Mucosa of gallbladder (tissue), 1 donor: ENCODE results near the gene B3GALT6. TPM values are rescaled to one million over a fixed set of nuclear protein-coding genes. Genes with fewer than 3 reads are reported as not detected.
"Not testable (repeated sequence)": the region's sequence is repeated elsewhere in the genome, so short reads cannot be mapped to it uniquely, and the experiment has no call there.

Experiments
- DNase-seq: peaks from one replicate; pipeline ENCODE4 v3.0.0-alpha.2; 2020; ENCODE audit warnings: low spot score
- total RNA-seq: library from RNA; stranded (reverse); gene quantifications from one replicate; pipeline ENCODE4 v1.2.1, GENCODE V29; 2021
- donor health status: DM: no; HTN: no; CAD: no.

Gene B3GALT6
- total RNA-seq, 1 donor from 2014 or later = 16.1 TPM

DNA sequence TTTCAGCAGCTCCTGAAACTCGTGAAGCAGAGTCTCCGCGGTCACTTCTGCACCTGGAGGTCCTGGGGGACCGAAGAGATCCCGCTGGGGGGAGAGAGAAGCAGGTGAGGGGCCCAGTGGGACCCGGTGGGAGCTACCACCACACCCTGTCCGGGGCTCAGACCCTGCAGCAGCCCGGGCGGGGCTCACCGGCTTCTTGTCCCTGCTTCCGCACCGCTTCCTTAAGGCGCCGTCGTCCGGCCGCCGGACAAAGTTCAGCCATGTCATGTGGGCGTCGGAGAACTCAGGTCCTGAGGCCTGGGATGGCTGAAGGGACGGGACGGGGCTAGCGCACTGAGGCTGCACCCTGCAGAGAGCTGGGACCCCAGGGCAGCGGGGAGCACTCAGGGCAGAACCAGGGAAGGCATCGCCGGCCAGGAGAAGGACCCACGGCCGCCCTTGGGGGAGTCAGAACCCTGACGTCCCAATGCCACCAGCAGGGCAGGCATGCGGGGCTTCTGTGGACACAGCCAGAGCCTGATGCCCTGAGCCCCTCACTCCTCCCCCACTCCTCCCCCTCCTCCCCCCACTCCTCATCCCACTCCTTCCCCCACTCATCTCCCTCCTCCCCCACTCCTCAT is 12.3 kb downstream of the B3GALT6 start:
- no peak for DNase-seq

DNA sequence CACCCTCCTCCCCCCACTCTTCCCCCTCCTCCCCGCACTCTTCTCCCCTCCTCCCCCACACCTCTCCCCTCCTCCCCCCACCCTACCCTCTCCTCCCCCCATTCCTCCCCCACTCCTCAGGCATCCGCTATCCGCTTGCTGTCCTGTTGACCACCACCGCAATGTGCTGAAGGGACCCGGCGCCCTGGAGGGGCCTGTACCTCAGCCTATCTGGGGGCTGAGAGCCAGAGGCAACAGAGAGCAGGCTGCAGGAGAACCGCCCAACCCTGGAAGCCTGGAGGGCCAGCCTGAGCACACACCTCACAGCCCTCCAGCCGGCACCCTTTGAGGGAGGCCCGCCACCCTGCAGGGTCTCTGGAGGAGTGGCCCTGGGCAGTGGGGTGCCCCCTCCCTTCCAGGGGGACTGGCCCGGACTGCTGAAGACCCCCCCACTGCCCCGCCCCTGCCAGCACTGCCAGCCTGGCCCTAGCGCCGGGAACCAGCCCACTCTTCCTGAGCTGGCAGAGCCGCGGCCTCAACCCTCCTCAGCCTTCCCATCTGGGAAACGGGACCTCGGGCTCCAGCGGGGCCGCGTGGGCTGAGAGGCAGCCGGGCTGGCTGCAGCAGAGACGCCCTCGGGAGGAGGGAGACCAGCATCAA is 13.3 kb downstream of the B3GALT6 start:
- no peak for DNase-seq

DNA sequence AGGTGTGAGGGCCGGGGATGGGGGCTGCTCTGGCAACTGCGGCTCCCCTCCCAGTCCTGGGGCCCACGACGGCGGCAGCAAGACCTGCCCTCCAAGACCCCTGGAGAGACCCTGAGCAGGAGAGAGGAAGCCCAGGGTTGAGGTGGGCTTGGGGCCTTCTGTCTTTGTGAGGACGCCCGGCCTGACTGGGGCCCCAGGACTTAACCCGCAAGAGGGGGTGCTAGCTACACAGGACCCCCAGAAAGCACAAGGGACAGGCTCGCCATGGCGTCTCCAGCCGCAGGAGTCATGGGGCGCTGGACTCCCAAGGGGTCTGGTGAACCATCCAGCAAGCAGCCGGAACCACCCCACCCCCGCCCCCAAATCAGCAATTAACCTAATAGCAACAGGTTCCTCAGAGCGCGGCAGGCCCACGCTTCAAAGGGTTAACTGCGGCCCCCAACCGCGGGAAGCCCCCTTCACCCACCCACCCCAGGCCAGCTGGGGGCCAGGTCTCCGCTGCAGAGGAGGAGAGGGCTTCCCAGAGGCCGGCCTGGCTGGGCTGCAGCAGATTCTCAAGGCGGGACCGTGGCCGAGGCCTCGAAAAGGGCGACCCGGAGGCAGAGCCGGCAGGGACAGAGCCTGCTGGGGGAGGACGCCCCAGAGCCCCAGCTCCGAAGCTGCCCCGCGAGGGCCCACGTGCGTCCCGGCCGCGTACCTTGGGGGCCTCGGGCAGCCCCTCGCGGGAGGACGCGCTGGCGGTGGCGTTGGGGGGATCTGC is 14.0 kb downstream of the B3GALT6 start:
- no peak for DNase-seq

DNA sequence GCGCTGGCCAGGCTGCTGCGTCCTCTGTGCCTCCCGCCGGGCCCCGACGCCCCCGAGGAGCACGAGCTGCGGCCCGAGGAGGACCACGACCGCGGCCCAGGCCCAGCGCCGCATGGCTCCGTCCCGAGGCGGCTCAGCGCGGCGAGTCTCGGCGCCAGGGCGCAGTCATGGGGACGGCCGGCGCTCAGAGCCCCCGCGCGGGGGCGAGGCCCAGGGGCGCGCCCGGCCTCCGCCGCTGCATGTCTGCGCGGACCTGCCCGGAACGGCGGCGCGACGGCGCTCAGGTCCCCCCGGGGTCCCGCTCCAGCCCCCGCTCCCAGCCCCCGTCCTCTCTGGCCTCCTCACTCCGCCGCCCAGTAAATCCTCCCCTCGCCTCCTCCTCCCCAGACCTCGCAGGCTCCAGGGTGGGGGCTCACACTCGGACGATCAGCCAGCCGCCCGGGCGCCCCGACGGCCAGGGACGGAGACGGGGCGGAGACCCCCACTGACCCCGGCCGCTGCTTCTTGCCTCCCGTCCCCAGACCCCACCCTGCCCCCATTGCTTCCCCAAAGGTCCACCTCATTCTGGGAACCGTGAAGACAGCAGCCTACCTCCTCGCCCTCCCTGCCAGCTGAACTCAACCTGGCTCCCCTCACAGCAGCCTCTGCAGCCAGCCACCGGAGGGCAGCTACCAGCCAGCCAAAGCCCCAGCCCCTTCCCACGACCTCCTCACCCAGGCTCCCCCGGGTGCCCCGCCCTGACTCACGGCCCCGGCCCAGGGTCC is 14.7 kb downstream of the B3GALT6 start, which contains the start of gene C1QTNF12:
C1QTNF12 (minus strand) TSS at position 146 of the 764 bp plus-strand sequence; CDS start at position 114, 32 bp downstream.
- DNase-seq = no peak

DNA sequence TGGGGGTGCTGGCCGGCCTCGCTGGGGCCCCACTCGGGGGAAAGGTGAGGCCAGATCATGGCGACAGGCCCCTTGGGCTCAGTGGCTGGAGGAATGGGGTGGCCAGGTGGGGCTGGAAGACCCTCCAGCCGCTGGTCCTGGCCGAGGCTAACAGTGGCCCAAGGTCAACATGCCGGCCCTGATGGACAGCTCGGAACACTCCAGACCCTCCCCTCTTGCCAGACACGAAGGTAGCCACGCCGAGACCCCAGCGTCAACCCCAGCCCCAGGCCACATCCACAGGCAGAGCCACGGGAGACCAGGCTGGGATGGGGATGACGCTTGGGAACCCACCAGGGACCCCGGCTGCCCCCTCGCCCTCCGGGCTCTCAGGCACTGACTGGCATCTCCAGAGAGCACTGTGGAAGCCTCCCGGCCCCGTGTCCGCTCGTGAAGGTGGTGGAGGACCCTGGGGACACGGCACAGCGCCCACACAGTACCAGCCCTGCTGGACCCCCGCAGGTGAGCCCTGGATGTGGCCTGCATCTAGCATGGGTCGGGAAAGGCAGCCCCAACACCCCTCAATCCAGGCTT is 15.4 kb downstream of the B3GALT6 start:
- DNase-seq = no peak

DNA sequence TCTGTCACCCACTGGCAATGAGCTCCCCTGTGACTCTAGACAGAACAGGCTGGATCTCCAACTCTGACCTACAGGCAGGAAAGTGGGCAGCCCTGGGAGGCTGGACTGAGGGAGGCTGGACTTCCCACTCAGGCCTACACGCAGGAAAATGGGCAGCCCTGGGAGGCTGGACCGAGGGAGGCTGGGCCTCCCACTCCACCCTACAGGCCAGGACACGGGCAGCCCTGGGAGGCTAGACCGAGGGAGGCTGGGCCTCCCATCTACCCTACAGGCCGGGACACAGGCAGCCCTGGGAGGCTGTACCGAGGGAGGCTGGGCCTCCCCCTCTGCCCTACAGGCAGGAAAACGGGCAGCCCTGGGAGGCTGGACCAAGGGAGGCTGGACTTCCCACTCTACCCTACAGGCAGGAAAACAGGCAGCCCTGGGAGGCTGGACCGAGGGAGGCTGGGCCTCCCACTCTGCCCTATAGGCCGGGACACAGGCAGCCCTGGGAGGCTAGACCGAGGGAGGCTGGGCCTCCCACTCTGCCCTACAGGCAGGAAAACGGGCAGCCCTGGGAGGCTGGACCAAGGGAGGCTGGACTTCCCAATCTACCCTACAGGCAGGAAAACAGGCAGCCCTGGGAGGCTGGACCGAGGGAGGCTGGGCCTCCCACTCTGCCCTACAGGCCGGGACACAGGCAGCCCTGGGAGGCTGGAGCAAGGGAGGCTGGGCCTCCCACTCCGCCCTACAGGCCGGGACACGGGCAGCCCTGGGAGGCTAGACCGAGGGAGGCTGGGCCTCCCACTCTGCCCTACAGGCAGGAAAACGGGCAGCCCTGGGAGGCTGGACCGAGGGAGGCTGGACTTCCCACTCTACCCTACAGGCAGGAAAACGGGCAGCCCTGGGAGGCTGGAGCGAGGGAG is 16.2 kb downstream of the B3GALT6 start:
- not testable (repeated sequence) for DNase-seq

DNA sequence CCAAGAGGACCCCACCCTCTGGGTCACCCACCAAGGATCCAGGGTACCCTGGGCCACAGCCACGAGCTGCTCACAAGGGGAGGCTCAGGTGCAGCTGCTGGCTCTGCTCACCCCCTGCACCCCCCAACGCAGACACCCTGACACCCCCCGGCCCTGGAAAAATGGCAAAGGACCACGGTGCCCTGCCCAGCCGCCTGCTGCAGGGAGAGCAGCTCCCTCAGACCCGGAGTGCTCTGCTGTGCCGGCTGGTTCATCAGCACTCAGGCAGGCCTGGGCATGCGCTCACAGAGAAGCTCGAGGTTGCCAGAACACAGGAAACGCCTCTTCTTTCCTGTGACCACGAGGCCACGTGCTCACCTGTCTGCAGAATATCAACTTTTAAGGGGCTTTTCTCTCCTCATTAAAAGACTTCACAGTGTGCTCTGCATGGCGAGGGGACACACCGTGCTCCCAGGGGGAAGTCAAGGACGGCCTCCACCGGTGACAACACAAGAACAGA is 18.8 kb downstream of the B3GALT6 start:
- DNase-seq = no peak

DNA sequence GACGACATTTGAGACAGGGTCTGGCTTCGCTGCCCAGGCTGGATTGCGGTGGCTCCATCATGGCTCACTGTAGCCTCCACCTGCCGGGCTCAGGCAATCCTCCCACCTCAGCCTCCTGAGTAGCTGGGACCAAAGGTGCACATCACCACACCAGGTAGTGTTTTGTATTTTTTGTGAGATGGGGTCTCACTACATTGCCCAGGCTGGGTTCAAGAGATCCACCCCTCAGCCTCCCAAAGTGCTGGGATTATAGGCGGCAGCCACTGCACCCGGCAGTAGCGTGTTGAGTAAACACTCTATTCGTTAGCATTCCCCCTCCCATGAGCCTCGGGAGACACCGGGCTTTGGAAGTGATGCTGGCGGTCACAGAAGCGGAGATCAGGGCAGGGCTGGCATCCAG is 21.3 kb downstream of the B3GALT6 start:
- DNase-seq = no peak

DNA sequence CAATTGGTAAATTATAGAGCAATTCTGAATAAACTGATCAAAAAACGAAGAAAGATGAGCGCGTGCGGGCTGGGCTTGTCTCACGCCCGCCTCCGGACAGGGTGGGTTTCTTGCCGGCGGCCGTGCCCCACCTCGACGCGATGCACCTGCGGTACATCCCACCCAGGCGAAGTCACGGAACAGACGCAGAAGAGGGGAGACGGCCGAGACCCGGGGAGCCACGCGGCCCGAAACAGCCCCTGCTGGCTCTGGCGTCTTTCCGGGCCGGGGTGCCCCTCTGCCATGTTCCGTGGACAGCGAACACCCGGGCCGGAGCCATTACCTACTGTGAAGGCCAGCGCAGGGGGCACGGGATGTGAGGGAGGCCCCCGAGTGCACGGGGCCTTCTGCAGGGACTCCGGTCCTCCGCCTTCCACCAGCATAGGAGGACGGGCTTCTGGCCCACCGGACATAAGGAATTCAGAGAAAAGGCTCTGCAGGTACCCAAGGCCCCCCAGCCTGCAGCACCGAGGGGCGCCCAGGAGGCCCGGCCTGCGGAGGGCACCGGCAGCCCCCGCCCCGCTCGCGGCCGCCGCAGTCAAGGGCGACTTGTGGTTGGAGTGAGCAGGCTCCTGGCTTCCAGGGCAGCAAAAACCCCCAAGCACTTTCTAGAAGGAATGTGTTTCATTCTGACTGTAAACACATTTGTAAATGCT is 22.1 kb downstream of the B3GALT6 start:
- DNase-seq = no peak

DNA sequence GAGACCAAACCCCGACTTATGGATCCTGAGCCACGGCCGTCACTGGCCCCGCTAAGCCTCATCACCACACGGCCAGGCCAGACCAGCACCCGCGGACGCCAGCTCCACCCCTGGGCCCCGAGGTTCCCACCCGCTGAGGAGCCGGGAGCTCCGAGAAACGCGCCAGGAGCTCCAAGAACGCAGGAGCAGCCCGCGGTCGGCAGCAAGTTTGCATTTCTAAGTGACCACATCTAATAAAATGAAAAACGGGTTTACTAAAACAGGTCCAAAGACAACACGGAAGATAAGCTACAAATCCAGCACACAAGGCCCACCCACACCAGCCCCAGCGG is 22.6 kb downstream of the B3GALT6 start:
- no peak for DNase-seq

DNA sequence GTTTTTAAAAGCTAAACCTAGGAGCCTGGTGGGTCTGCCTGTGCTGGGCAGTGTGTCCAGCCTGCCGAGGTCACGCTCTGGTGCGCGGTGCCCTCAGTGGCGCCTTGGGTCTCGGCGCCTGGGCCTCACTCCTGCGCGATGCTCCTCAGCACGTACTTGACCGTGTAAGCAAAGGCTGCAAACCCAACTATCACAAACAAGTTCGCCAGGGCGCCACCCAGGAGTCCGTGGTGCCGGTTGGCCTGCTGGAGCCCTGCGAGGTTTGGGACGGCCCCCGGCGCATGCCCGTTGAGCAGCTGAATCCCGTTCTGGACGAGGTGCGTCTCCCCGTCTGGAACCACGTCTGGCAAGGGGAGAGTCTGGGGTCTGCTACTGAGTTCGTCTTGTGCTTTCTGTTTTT is 23.0 kb downstream of the B3GALT6 start:
- no peak for DNase-seq

DNA sequence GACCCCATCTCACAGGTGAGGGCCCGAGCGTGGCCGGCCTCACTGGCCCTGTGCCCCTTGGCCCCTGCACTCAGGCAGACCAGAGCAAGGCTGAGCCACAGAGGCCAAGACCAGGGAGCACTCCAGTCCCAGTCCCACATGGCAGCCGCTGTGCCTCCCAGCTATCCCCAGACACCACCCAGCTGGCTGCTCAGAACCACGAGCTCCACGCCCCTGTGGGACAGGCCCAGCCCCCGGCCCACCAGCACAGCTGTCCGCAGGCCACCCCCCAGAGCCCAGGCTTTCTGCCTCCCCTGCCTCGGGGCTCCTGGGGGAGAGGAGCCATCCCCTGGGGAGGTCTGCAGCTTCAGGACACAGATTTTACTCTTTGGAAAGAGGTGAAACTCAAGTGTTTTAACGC is 23.6 kb downstream of the B3GALT6 start:
- DNase-seq = no peak

DNA sequence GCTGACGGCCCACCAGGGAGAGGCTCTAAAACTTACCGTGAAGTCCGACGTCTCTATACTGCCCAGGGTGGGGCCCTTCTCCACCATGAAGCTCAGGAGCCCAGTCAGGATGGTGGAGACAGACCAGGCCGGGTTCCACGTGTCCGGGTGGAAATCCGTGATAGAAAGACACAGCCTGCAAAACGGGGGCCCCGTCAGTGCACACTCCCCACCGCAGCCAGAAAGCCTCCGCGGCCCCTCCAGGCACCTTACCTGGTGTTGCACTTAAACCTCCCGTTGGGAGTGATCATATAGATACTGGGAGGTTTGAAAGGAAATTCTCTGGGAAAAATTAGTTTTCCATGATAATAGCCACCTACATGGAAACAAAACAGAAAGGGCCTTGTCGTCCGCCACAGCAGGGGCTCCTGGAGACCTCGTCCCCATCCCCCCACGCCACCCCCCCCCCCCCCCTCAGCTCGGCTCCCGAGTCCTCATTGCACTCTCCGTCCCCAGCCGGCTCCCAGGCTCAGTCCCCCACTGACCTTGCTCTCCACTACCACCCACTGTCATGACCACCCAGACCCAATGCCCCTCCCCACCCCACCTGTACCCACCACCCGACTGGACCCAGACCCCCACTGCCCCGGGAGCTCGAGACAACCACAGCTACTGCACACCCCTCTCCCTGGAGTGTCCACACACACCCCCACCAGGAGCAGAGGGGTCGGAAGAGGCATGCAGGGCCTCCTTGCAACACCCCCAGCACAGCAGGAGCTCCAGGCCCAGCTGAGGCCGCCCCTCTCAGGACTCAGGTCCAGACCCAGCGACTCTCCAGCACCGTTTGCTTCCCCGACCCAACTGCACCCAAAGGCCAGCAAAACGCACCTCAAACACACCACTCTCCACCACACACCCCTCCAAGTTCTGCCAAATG is 25.2 kb downstream of the B3GALT6 start:
- no peak for DNase-seq

DNA sequence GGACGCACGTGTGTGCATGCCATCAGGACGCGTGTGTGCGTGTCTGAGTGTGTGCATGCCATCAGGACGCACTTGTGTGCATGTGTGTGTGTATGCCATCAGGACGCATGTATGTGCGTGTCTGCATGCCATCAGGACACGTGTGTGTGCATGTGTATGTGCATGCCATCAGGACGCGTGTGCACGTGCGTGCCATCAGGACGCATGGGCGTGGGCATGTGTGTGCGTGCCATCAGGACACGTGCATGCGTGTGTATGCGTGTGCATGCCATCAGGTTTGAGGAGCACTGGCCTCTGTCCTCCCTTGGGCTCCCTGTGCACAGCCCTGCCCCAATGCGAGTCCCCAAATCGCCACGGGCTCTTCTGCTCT is 27.1 kb downstream of the B3GALT6 start:
- no peak for DNase-seq

DNA sequence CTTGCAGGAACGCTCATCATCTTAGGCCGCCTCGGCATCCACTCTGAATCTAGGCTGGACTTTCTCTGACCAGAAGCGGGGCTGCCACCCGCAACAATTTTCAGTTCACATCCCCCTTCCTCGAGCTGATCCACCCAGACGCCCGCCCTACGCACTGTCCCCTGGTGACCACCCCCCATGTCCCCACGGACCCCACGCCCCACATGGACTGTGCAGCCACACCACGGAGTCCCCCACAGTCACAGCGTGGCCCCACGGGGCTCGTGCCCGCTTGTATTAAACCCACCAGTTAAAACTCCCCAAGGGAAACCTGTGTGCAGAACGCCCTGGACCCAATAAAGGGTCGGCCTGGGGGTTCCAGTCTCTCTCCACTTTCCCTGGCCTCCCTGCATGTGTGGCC is 27.5 kb downstream of the B3GALT6 start:
- DNase-seq = no peak

DNA sequence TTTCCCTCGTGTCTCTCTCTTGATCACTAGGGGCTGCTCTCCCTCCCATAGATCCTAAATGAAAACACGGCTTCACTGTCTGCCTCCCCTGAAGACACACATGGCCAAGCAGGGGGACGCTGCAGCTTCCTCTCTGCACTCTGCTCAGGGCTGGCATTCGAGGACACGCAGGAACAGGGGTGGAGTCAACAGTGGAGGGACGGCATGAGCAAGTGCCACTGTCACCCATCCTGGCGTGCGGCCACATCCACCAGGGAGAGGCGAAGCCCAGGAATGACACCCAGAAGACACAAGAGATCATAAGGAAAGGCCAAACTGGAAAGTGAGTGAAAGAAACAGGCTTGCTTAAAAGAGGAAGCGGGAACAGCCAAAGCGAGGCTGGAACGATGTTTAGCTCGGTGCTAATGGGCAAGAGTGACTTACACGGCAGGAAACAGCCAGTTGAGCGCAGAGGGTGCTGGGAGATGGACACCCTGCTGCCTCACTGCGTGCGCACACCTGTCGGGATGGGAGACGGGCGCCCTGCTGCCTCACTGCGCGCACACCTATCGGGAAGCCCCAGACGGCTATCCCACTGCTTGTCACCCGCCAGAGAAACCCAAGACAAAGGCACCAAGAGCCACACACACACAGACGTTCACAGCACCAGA is 28.0 kb downstream of the B3GALT6 start:
- DNase-seq = no peak

DNA sequence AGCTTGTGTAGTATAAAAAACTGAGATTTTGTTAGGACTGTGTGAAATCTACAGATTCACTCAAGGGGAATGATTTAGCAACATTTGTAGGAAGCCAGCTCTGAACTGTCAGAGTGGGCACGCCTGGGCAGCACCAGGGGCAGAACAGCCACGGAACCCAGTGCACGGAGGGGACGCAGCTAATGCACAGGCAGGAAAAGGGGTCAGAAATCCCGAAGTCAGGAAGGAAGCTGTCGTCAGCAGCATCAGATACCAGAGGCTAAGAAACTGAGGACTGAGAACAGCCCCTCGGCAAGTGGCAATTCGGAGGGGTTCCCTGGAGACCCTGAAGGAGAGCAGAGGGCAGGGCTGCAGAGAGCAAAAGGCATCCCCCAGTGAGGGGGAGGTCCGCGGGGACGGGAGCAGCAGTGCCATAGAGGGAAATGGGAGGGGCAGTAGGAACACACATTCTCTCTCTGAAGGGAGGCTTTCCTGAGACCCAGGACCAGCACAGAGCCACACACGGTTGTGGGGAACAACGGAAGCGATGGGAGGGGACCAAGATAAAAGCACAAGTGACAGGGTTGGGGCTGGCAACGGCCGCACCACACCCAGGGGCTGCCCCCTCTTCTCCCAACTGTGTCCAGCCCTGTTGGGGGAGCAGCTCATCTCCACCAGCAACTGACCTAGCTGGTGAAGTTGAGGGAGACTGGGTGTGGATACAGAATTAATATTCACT is 29.0 kb downstream of the B3GALT6 start:
- no peak for DNase-seq

DNA sequence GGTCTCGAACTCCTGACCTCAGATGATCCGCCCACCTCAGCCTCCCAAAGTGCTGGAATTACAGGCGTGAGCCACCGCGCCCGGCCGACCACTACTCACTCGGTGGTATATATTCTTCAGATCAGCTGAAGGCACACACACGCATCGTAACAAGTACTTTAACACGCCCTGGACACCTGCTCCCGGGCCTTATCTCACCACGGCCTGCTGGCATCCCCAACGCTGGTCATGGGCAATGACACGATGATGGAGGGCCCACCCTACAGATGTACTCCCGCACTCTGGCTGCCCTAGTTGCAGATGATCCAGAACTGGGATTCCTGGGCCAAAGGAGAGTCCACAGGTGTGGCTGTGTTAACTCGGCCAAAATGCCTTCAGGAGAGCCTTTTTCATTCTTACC is 30.0 kb downstream of the B3GALT6 start:
- no peak for DNase-seq
